Astrocyte of the hippocampus (primary cell): ENCODE data around the gene AZIN2.
"Not testable (repeated sequence)": the region's sequence is repeated elsewhere in the genome, so short reads cannot be mapped to it uniquely, and the experiment has no call there.

Source experiments
- DNase-seq: peaks from one replicate; pipeline ENCODE4 v3.0.0; 2011; ENCODE audit warnings: low read depth, low spot score

Gene AZIN2

GRCh38 chr1:33127001-33127823, 46.3 kb downstream of the AZIN2 start:
- DNase-seq: peak; percentile 100

- no peak for DNase-seq
Observed at GRCh38 chr1:33128781-33129180, 47.8 kb downstream of the AZIN2 start.

GRCh38 chr1:33130297-33130696, 49.3 kb downstream of the AZIN2 start:
- no peak for DNase-seq

GRCh38 chr1:33131191-33131590, 50.2 kb downstream of the AZIN2 start:
- DNase-seq: no peak

GRCh38 chr1:33132549-33132948, 51.6 kb downstream of the AZIN2 start:
- DNase-seq: no peak

- DNase-seq: no peak
Observed at GRCh38 chr1:33133478-33134105, 52.6 kb downstream of the AZIN2 start.

- DNase-seq: not testable (repeated sequence)
Observed at GRCh38 chr1:33136041-33136440, 55.1 kb downstream of the AZIN2 start.

- DNase-seq: peak; percentile 51
Observed at GRCh38 chr1:33137800-33138199, 56.8 kb downstream of the AZIN2 start.

GRCh38 chr1:33140153-33141149, 59.5 kb downstream of the AZIN2 start:
- DNase-seq: peak; percentile 37

GRCh38 chr1:33141216-33141615, 60.3 kb downstream of the AZIN2 start:
- DNase-seq: no peak

GRCh38 chr1:33141781-33142180, 60.8 kb downstream of the AZIN2 start:
- DNase-seq: no peak

- DNase-seq: no peak
Observed at GRCh38 chr1:33142483-33143064, 61.6 kb downstream of the AZIN2 start.

GRCh38 chr1:33143176-33143575, 62.2 kb downstream of the AZIN2 start:
- peak; percentile 58 for DNase-seq

- peak; percentile 23 for DNase-seq
Observed at GRCh38 chr1:33143698-33144097, 62.7 kb downstream of the AZIN2 start.

GRCh38 chr1:33146003-33146402, 65.0 kb downstream of the AZIN2 start:
- DNase-seq: no peak

GRCh38 chr1:33147275-33147996, 66.5 kb downstream of the AZIN2 start:
- DNase-seq: no peak

- no peak for DNase-seq
Observed at GRCh38 chr1:33147997-33148314, 67.0 kb downstream of the AZIN2 start.

GRCh38 chr1:33148615-33149014, 67.7 kb downstream of the AZIN2 start:
- no peak for DNase-seq

- no peak for DNase-seq
Observed at GRCh38 chr1:33149453-33150190, 68.7 kb downstream of the AZIN2 start.

- peak; percentile 55 for DNase-seq
Observed at GRCh38 chr1:33150522-33150921, 69.6 kb downstream of the AZIN2 start.
